Activated CD8-positive, alpha-beta T cell treated with anti-CD3 and anti-CD28 coated beads, Interleukin-2, amount 10 ng/mL, durations not matched to agents 7 days and 5 days (primary cell): ENCODE data around the gene ARID5B. TPM values are rescaled to one million over a fixed set of nuclear protein-coding genes. Genes with fewer than 3 reads are reported as not detected.
"Not testable (repeated sequence)": the region's sequence is repeated elsewhere in the genome, so short reads cannot be mapped to it uniquely, and the experiment has no call there.

Source experiments
- ATAC-seq: fragments of 150-1000 bp; cut with Tn5 transposase; one replicate; pipeline ENCODE4 v1.10.0; 2021; ENCODE audit warnings: moderate library complexity
- CTCF ChIA-PET: fragments of 350-600 bp; sonication (Branson Sonifier 250); formaldehyde crosslinking; loops from one replicate; lab custom pipeline; 2021; ENCODE audit warnings: antibody characterized with exemption; lab: Charles Lee
- POLR2A ChIA-PET: fragments of 350-600 bp; sonication (Branson Sonifier 250); formaldehyde crosslinking; loops from one replicate; lab custom pipeline; 2021; ENCODE audit warnings: antibody characterized with exemption; lab: Charles Lee
- DNase-seq: peaks from one replicate; pipeline ENCODE4 v3.0.0-alpha.2; 2020
- H3K27ac Mint-ChIP-seq: one replicate; pipeline ENCODE4 v1.8.0; 2021; ENCODE audit warnings: mild to moderate bottlenecking, mixed read lengths
- H3K27me3 Mint-ChIP-seq: one replicate; pipeline ENCODE4 v1.8.0; 2021; ENCODE audit warnings: low read depth, mixed read lengths
- H3K36me3 Mint-ChIP-seq: one replicate; pipeline ENCODE4 v1.8.0; 2021; ENCODE audit warnings: low read depth, mixed read lengths
- H3K4me1 Mint-ChIP-seq: one replicate; pipeline ENCODE4 v1.8.0; 2021; ENCODE audit warnings: low read depth, mixed read lengths
- H3K4me3 Mint-ChIP-seq: one replicate; pipeline ENCODE4 v1.8.0; 2021; ENCODE audit warnings: mild to moderate bottlenecking, mixed read lengths
- H3K9me3 Mint-ChIP-seq: one replicate; pipeline ENCODE4 v1.8.0; 2022; ENCODE audit warnings: mixed read lengths; ENCODE audit not compliant: insufficient read depth
- total RNA-seq, 2 experiments: library from RNA; stranded (reverse); gene quantifications; one replicate each; pipeline ENCODE4 v1.2.3, GENCODE V29; 2021

Gene ARID5B
- total RNA-seq = 10 to 100 TPM; 18.0 to 21.6 TPM

- DNase-seq (peak; percentile 70), ATAC-seq (no peak)
- ChIA-PET CTCF (interaction anchor here (0.7 to 6.5 kb wide), 15 partner anchors 37 to 364 kb away, joined by 3 to 57 read pairs (median 10); no protein-coding TSS in a partner anchor), POLR2A (interaction anchor here (0.6 to 6.1 kb wide), 25 partner anchors 15 to 1368 kb away, joined by 3 to 117 read pairs (median 6); no protein-coding TSS in a partner anchor)
- no peaks in the 10 kb centered on the region for H3K27me3 Mint-ChIP-seq
- H3K27ac Mint-ChIP-seq = peak within 1 kb of the TSS; percentile 97
- H3K36me3 Mint-ChIP-seq = peaks cover 9% of the 10 kb centered on the region
- H3K4me3 Mint-ChIP-seq = peak within 1 kb of the TSS; percentile 94
- H3K4me1 Mint-ChIP-seq = peaks cover 53% of the 10 kb centered on the region
- no peaks in the 10 kb centered on the region for H3K9me3 Mint-ChIP-seq
These were observed at the start of gene ARID5B for GRCh38 chr10:61900829-61901792. Gene ARID5B, plus strand, starts transcription at chr10:61901699. Its CDS starts 11 bp downstream, at chr10:61901710.

GRCh38 chr10:61852261-61852660 lies 49.2 kb upstream of the ARID5B start:
- H3K4me3 Mint-ChIP-seq = no peak overlapping the region
- no peak for ATAC-seq
- ChIA-PET CTCF (no interaction called here), POLR2A (no interaction called here)
- H3K9me3 Mint-ChIP-seq = no peaks in the 10 kb centered on the region
- no peak for DNase-seq
- H3K27me3 Mint-ChIP-seq = no peaks in the 10 kb centered on the region
- peaks cover under 1% of the 10 kb centered on the region for H3K4me1 Mint-ChIP-seq
- no peaks in the 10 kb centered on the region for H3K36me3 Mint-ChIP-seq
- no peak overlapping the region for H3K27ac Mint-ChIP-seq

DNA sequence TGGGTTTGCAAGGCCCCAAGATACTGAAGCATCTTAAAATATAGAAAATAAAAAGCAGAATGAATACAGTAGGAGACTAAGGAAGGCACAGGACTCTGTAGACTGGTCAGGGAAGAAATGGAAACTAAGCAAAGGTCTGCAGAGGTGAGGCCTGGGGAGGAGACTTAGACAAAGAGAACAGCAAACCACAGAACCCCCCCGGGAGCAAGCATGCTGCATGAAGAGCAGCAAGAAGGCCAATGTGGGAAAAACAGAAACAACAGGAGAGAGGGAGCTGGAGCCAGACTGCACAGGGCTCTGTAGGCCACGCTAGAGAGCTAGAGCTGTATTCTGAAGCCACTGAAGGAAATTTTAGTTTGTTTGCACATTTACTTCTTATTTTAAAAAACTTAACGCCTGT lies 45.7 kb upstream of the ARID5B start:
- ChIA-PET CTCF (no interaction called here), POLR2A (no interaction called here)
- DNase-seq = no peak
- Mint-ChIP-seq H3K36me3 (no peaks in the 10 kb centered on the region), H3K4me1 (no peaks in the 10 kb centered on the region), H3K27ac (no peak overlapping the region), H3K4me3 (no peak overlapping the region), H3K27me3 (no peaks in the 10 kb centered on the region), H3K9me3 (no peaks in the 10 kb centered on the region)
- no peak for ATAC-seq

DNA sequence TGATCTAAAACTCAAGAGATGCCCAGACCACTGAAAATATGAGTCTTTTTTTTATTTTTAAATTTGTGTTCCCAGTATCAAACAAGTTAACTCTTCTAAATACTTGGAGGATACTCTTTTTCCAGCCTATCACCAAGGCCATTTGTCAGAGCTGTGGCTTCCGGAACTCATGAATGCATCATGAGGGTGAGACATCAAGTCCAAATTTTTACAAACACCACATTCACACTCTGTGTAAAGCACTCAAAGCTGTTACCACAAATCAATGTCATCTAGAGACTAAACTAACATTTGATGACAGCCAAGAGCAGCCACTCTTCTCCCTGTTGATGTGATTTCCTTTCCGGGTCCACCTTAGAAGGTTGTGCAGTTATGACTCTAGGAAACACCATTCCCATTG lies 43.8 kb upstream of the ARID5B start:
- no peaks in the 10 kb centered on the region for H3K4me1 Mint-ChIP-seq
- H3K9me3 Mint-ChIP-seq = no peaks in the 10 kb centered on the region
- ChIA-PET POLR2A (no interaction called here), CTCF (no interaction called here)
- no peak overlapping the region for H3K4me3 Mint-ChIP-seq
- H3K27me3 Mint-ChIP-seq = no peaks in the 10 kb centered on the region
- ATAC-seq = no peak
- no peak for DNase-seq
- no peaks in the 10 kb centered on the region for H3K36me3 Mint-ChIP-seq
- H3K27ac Mint-ChIP-seq = no peak overlapping the region

DNA sequence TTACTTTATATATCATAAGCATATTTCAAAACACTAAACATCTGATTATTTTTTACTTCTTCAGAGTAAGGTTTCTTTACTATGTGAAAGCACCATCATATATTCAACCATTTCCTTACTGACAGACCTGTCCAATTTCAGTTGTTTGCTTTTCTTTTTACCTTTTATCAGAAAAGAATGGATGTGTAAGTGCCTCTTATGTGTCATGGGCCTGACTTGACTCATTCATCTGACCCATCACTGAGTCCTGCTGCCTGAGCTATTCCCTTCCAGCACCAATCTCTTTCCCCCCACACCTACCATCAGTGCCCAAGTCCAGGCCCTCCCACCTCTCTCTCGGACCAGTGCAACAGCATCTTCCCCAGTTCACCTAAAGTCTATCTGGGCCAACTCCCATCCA lies 41.7 kb upstream of the ARID5B start:
- DNase-seq (no peak), ATAC-seq (no peak)
- Mint-ChIP-seq H3K9me3 (no peaks in the 10 kb centered on the region), H3K4me3 (no peak overlapping the region), H3K27ac (no peak overlapping the region), H3K36me3 (no peaks in the 10 kb centered on the region), H3K27me3 (no peaks in the 10 kb centered on the region), H3K4me1 (no peaks in the 10 kb centered on the region)
- CTCF ChIA-PET = no interaction called here
- POLR2A ChIA-PET = no interaction called here

GRCh38 chr10:61860964-61861758 lies 40.3 kb upstream of the ARID5B start:
- Mint-ChIP-seq H3K4me1 (no peaks in the 10 kb centered on the region), H3K27me3 (no peaks in the 10 kb centered on the region), H3K27ac (no peak overlapping the region), H3K9me3 (no peaks in the 10 kb centered on the region), H3K4me3 (no peak overlapping the region), H3K36me3 (no peaks in the 10 kb centered on the region)
- POLR2A ChIA-PET = no interaction called here
- ATAC-seq = no peak
- CTCF ChIA-PET = interaction anchor here (0.6 kb wide), 1 partner anchor 120 kb away, joined by 3 read pairs; no protein-coding TSS in a partner anchor
- DNase-seq = no peak

DNA sequence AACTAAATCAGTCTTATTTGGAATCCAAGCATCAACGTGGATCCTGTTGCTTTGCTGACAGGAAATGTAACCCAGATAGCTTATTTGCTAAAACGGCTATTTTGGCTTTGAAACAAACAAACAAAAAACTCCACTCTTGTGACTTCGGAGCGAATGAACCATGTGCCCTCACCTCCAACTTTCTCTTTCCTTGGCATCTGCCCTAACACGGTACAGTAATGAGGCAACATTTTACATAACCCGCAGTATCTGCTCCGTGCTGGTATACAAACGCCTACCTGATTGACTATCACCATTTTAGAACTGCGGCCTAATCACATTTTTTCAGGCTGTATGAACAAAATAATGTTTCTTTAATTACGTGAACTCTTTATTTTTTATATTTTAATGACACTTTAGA lies 37.5 kb upstream of the ARID5B start:
- POLR2A ChIA-PET = no interaction called here
- H3K27me3 Mint-ChIP-seq = no peaks in the 10 kb centered on the region
- H3K4me1 Mint-ChIP-seq = peaks cover 13% of the 10 kb centered on the region
- no peaks in the 10 kb centered on the region for H3K9me3 Mint-ChIP-seq
- ATAC-seq (no peak), DNase-seq (no peak)
- H3K4me3 Mint-ChIP-seq = no peak overlapping the region
- H3K27ac Mint-ChIP-seq = no peak overlapping the region
- H3K36me3 Mint-ChIP-seq = no peaks in the 10 kb centered on the region
- CTCF ChIA-PET = no interaction called here

DNA sequence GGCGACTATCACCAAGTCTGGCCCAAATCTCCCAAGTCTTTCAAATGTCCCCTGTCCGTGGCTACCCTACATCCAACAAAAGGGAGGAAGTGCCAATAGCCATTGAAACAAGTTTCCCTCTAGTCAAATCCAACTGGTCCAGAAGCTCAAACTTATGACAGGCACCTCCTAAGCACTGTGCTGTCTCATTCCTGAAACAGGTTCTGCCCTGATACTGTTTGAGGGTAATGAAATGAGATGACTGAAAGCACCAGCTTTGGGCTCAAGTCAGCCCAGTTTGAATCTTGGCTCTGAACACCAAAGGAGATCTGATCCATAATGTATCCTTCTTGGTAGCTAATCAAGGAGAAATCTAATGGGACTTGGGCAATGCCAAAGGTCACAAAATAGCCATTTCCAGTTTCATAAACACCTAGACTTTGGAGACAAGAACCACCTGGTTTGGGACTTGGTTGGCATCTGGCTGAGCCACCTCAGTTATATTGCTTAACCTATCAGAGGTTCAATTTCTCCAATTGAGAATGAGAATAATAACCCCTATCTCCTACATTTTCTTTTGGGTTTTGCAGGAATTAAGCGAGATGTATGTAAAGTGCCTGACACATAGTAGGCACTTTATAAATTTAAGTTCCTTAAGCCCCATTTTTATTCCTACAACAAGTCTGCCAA lies 34.7 kb upstream of the ARID5B start:
- ATAC-seq = no peak
- CTCF ChIA-PET = interaction anchor here (0.8 to 2.6 kb wide), 5 partner anchors 8 to 726 kb away, joined by 3 to 24 read pairs (median 3); no protein-coding TSS in a partner anchor
- Mint-ChIP-seq H3K36me3 (no peaks in the 10 kb centered on the region), H3K27me3 (peaks cover 4% of the 10 kb centered on the region), H3K4me3 (no peak overlapping the region), H3K9me3 (no peaks in the 10 kb centered on the region), H3K27ac (peak overlapping the region; percentile 60), H3K4me1 (peaks cover 13% of the 10 kb centered on the region)
- no peak for DNase-seq
- POLR2A ChIA-PET = interaction anchor here (1.0 kb wide), 1 partner anchor 171 kb away, joined by 3 read pairs; no protein-coding TSS in a partner anchor

GRCh38 chr10:61867374-61867773 lies 34.1 kb upstream of the ARID5B start:
- not testable (repeated sequence) for H3K36me3 Mint-ChIP-seq, DNase-seq, ATAC-seq, H3K27me3 Mint-ChIP-seq, H3K9me3 Mint-ChIP-seq
- POLR2A ChIA-PET = interaction anchor here (0.9 to 1.5 kb wide), 3 partner anchors 28 to 171 kb away, joined by 3 read pairs; partner anchors contain the start of gene ARID5B
- peak overlapping the region; percentile 51 for H3K4me3 Mint-ChIP-seq
- peak overlapping the region; percentile 60 for H3K27ac Mint-ChIP-seq
- peaks cover 13% of the 10 kb centered on the region for H3K4me1 Mint-ChIP-seq
- CTCF ChIA-PET = interaction anchor here (1.2 to 2.6 kb wide), 4 partner anchors 9 to 726 kb away, joined by 3 to 24 read pairs (median 4); no protein-coding TSS in a partner anchor

GRCh38 chr10:61867817-61868216 lies 33.7 kb upstream of the ARID5B start:
- H3K9me3 Mint-ChIP-seq, H3K27me3 Mint-ChIP-seq, H3K36me3 Mint-ChIP-seq, ATAC-seq: not testable (repeated sequence)
- peak overlapping the region; percentile 51 for H3K4me3 Mint-ChIP-seq
- POLR2A ChIA-PET = interaction anchor here (0.9 to 1.5 kb wide), 4 partner anchors 28 to 170 kb away, joined by 3 read pairs; partner anchors contain the start of gene ARID5B
- CTCF ChIA-PET = interaction anchor here (0.7 to 2.6 kb wide), 6 partner anchors 9 to 727 kb away, joined by 3 to 24 read pairs (median 3); no protein-coding TSS in a partner anchor
- peak; percentile 67 for DNase-seq
- H3K4me1 Mint-ChIP-seq = peaks cover 13% of the 10 kb centered on the region
- H3K27ac Mint-ChIP-seq = peak overlapping the region; percentile 46
